HG03469 (cell line): ENCODE measurements around the gene FOSL2.

ENCODE experiments used
- ATAC-seq: cut with Tn5 transposase; IDR thresholded peaks from one replicate; pipeline ENCODE4 v1.9.1; 2021; ENCODE audit warnings: mild to moderate bottlenecking, moderate library complexity, moderate number of reproducible peaks; ENCODE audit not compliant: unreplicated experiment

Gene FOSL2

DNA sequence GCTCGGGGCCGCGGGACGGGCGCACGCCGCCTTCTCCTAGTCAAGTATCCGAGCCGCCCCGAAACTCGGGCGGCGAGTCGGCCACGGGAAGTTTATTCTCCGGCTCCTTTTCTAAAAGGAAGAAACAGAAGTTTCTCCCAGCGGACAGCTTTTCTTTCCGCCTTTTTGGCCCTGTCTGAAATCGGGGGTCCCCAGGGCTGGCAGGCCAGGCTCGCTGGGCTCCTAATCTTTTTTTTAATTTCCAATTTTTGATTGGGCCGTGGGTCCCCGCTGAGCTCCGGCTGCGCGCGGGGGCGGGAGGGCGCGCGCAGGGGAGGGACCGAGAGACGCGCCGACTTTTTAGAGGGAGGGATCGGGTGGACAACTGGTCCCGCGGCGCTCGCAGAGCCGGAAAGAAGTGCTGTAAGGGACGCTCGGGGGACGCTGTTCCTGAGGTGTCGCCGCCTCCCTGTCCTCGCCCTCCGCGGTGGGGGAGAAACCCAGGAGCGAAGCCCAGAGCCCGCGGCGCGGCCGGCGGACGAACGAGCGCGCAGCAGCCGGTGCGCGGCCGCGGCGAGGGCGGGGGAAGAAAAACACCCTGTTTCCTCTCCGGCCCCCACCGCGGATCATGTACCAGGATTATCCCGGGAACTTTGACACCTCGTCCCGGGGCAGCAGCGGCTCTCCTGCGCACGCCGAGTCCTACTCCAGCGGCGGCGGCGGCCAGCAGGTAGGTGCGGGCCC lies 617 bp downstream of the FOSL2 start:
- no peak for ATAC-seq

GRCh38 chr2:28394331-28394877 lies 1.7 kb downstream of the FOSL2 start:
- ATAC-seq = no peak

DNA sequence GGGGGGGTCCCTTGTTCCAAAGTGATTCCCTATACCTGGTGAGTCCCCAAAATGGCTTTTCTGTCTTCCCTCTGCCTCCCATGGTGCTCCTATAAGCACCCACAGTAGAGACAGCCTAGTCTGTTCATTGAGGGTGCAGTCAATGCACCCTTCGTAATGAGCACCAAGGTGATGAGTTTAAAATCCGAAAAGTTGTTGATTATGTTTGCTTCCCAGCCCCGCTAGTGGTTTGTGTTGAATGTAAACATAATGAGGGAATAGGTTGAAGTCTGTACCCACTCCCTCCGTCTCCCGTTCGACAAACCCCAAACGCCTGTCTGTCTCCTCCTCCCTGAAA lies 2.3 kb downstream of the FOSL2 start:
- no peak for ATAC-seq

DNA sequence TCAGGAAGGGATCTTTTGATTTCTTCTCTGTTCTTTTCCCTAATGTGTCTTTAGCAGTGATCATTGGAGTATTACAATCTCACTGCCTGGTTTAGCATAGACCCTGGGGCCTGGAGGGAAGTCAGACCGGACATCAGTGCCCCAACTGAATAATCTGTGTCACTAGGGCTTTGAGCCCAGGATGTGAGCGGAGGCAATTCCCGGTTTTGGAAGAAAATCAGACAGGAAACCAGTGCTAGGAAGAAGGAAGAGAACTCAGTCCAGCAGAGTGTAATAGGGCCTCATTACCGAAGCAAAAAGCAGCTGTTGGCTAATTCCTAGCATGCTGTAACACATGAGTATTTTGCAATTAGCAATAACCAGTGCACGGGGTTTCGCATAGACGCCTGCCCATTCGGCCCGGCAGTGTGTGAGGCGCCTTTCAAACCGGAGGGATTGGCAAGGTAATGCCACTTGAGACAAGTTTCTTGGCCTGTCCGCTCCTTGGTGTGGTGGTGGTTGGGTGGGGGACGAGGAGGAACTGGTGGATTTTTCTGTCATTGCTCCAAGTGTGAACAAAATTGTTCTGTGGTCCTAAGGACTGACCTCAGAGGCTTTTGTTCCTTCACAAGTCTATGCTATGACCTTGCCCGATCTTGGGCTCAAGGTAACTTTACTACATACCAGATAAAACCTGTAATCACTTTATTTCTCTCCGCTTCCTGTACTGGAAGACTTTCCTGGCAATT lies 2.8 kb downstream of the FOSL2 start:
- no peak for ATAC-seq

DNA sequence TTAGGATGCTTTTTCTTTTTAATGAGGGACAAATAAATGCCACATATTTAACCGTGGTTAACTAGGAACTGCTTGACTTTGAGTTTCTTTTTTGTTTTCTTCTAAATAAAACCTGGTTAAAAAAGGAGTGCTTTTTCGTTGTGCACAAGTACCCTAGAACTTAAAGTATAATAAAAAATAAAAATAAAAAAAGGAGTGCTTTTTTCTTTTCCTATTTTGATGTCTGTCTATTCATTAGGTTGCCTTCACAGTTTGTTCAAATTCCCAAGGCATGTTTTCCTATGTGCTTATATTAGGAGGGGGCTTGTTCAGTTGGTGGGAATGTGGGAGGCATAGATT lies 4.4 kb downstream of the FOSL2 start:
- no peak for ATAC-seq

DNA sequence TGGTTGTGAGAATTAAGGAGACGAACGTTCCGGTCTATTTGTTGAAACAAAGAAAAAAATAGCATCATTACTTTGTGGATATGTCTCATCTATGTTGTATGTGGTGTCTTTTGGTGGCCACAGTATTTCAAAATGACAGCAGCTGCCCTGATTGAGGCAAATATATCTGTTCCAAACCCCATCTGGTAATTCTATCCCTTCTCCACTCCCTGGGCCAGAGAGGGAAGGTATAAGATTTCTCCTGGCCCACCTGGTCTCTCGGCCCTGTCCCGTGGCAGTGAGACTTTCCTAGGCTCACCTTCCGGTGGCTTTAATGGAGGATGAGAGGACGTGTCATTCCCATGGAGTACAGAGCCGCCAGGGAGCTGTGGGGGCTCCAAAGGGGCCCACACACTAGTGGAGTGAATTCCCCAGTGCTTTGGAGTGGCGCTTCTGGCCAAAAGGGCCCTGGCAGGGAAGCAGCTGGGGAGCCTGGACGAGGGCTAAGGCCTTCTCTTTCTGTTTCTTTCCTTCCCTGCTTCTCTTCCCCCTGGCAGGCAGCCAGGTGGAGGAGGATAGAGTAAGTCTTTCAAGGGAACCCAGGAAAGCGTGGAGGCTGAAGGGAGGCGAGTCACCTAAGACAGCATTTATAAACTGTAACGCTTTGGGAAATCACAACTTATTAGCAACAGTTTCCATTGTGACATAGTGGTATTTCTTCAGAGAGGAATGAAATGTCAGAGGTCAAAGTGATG lies 5.6 kb downstream of the FOSL2 start:
- no peak for ATAC-seq

DNA sequence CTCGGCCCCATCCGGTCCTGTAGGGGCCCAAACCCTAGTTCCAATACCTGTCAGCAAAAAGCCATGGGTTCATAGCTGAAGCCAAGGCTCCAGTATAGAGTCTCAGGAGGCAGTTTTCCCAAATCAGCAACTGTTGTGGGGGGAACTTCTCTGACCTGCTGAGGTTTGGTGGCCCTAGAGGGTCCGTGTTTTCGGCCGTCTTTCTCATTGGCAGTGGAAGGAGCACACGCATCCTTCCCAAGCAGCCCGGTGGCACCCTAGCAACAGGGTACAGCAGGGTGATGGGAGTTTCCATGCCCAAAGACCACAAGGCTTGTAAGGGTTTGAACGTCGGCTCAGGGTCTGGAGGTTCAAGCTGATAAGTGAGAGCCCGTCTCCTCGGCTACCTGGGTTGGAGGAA lies 6.6 kb downstream of the FOSL2 start:
- no peak for ATAC-seq

DNA sequence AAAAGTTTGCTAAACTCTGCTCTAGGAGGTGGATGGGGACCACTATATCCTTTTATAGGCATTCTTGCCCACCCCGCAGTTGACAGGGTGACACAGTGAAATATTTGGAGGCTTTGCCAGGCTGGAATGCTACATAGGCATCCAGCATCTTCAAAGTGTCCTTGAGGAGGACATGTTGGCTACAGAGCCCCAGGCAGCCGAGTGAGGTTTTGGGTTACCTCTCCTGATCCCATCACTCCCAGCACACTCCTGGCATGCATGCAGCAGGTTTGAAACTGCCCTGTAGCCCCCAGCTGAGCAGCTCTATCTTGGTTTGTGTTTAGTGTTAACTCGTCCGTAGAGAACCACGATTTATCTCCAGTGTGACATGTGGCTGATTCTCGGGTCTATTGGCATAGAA lies 7.3 kb downstream of the FOSL2 start:
- no peak for ATAC-seq

DNA sequence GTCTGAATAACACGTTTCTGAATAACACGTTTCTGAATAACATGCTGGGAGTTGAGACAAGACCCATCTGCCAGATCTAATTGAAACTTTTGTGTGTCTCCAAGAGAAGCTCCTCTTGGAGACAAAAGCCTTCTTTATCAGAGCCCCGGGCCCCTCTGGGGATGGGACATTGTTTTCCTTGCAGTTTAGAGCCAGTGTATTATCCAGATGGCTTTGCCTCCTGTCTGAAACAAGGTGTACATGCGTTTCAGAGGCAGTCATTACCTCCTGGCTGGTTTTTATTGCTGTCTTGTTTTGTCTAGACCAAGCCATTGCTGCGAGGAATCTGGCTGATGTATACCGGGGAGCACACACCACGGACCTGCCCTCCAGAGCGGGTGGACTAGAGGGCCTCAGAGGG lies 7.8 kb downstream of the FOSL2 start:
- no peak for ATAC-seq

DNA sequence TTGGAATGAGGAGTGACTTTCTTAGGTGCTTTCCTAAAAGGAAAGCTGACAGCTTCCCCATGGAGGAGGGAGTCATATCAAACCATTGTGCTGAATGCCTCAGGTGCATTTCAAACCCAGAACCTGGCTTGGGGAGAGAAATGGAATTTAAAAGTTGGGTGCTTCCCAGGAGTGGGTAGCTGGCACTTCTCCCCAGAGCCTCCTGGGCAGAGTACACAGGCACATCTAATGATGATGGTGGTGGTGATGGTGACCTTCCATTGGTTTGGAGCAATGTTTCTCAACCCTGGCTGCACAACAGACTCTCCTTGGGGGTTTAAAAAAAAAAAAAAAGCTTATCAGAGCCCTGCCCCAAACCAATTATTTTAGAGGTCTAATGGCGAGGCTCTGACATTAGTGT lies 8.3 kb downstream of the FOSL2 start:
- no peak for ATAC-seq

DNA sequence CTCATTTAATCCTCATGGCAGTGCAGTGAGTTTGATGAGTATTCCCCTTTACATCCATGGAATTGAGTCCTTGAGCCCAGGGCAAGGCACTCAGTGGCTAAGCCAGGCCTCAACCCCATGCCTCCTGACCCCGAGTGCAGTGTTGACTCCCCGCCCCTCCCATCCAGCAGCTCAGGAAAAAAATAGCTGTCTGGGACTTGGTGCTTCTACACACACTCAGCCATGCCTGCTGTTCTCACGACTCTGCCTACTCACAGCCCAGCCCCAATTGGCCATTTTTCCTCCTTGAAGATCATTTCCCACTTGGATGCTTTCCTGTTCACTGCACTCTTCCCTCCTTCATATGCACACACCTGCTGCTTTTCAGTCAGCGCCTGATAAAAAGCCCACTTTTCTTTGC lies 8.8 kb downstream of the FOSL2 start:
- no peak for ATAC-seq

DNA sequence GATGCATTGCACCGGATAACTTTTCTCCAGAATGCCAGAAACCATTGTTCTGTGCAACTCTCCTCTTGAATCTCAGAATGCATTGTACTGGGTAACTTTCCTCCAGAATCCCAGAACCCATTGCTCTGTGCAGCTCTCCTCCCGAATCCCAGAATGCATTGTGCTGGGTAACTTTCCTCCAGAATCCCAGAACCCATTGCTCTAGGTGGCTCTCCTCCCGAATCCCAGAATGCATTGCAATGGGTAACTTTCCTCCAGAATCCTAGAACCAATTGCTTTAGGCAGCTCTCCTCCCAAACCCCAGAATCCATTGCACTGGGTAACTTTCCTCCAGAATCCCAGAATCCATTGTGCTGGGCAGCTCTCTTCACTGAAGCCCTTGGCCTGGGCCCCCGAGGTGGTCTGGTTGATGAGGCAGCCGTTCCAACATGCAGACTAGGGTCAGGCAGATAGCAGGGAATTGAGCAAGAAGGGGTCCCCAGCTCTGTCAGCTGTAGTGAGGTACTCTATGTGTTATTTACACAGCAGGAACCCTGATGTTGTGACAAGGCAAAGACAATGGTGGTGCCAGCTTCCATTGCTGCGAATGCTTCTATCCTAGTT lies 9.4 kb downstream of the FOSL2 start:
- no peak for ATAC-seq

GRCh38 chr2:28403370-28403956 lies 10.8 kb downstream of the FOSL2 start:
- no peak for ATAC-seq

GRCh38 chr2:28404086-28404485 lies 11.4 kb downstream of the FOSL2 start:
- no peak for ATAC-seq

DNA sequence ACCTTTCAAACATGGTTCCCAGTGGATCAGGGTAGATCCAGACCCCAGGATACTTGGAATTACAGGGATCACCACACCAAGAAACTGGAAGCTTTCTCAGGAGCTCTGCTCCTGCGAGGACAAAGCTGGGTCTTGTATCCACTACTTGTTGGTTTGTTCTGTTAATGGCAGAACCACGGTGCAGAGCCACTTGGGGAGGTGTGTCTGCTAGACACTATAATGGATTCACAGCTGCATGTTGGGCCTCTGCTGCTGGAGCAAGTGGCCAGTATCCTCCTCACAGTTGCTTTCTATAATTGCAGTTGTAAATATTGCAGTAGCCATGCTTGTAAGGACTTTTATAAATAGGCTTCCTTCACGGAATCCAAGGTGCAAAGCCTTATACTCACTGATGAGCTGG lies 12.9 kb downstream of the FOSL2 start:
- ATAC-seq = no peak

DNA sequence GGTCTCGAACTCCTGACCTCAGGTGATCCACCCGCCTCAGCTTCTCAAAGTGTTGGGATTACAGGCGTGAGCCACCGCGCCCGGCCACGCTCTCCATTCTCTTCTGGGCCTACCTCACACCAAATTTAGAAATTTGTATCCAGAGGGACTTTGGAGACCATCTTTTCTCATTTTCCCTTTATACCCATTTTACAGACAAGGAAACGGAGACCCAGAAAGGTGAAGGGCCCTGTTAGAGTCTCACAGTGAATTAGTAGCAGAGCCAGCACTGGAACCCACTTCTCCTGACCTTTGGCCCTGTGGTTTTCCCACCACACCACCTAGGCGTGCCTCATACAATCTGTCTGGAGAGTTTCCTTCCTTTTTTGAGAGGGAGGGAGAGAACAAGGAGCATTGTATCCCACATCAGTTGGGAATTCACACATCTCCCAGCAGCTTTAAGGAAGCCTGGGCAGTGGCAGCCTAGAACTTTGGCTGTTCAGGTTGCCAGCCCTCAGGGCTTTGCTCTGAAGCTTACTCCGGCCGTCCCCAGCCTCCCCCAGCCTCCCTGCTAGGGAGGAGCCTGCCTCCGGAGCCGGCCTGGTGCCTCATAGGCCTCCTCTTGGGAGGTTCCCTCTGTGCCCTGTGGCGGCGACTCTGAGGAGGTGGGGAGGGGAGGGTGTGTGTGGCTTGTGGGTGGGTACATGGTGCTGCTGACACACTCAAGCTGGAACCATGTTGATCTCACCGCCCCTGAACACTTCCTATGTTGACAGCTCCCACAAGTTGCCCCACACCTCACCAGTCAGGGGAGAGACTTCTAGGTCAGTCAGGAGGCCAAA lies 13.8 kb downstream of the FOSL2 start:
- ATAC-seq = no peak

DNA sequence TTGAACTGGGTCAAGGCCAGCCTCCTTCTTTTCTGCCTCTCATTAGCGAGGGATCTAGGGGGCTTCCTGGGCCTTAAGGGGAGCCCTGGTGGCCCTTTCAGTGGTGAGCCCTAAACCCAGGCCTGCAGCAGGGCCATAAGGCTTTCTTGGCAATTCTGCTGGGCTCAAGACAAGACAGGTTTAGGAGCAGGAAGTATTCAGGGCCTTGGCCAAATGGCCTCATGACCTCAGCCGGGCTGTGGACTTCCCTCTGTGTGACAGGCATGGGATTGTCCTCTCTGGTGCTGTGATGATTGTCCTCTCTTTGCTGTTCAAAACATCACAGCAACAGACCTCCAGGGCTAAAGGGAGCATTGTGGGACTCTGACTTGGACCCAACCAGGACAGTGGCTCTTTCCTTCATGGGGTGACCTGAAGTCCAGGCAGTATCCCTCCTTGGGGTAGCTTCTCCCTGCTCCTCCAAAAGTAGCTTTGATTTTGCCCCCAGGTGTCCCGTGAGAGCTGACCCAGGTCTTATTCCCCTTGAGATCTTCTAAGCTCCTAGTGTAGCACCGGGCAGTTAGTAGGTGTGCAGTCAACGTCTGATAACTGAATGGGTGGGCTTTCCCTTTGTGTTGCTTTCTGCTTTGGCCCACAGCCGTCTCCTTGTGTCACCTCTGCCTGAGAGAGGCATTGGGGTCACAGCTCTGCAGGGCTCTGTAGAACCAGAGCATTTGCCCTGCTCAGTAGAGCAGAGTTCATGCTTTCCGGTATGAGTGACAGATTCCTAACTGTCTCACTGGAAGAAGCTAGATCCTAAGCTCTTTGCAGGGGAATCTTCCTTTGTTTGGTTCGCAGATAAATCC lies 14.7 kb downstream of the FOSL2 start:
- no peak for ATAC-seq

DNA sequence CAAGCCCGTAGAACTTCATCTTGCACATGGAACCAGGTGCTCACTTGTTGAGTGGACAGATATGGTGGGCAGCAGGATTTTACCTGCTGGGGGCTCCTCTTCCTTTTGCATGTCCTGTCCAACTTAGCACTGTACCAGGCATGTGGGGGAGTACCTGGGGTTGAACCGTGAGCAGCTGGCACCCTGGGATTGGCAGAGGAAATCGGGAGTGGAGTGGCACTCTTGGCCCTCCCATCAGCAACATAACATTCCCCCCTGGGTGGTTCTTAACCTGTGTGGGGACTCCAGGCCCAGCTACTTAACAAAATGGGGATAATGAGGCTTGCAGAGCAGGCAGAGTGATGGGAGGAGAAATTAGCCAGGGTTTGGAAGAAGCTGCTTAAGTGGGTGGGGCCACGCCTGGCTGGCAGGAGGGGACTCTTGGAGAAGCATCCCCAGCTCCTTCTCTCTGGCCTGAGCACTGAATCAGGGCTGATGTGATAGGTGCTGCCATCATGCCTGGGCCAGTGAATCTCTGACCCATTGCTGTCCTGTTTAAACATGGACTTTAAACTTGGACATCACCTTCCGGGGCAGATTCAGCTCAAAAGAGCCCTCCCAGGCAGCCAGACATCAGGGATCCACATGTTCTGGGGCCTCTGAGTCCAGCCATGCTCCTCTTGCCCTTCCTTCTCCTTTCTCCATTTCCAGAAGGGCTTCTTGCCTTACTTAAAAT lies 15.5 kb downstream of the FOSL2 start:
- ATAC-seq = no peak
